HepG2 (cell line): ENCODE results near the gene TRPV2. TPM values are rescaled to one million over a fixed set of nuclear protein-coding genes. Genes with fewer than 3 reads are reported as not detected.

Source experiments
- CSRNP1 ChIP-seq: sonication (generic); formaldehyde crosslinking; IDR thresholded peaks from 2 replicates; pipeline ENCODE4 v1.8.1; 2023; ENCODE audit warnings: mild to moderate bottlenecking, missing genetic modification reagents
- ETV5 ChIP-seq: IDR thresholded peaks from 2 replicates; pipeline ENCODE4 v1.6.1; 2018; ENCODE audit warnings: missing biosample characterization, missing genetic modification reagents, inconsistent platforms, borderline replicate concordance
- FLYWCH1 ChIP-seq: sonication (generic); formaldehyde crosslinking; IDR thresholded peaks from 2 replicates; pipeline ENCODE4 v1.8.1; 2023; ENCODE audit warnings: mild to moderate bottlenecking, missing genetic modification reagents
- HNRNPUL1 ChIP-seq: fragments of 200-400 bp; formaldehyde crosslinking; IDR thresholded peaks from 2 replicates; pipeline ENCODE4 v1.6.1; 2017; ENCODE audit warnings: low read depth, mild to moderate bottlenecking, low read length, moderate library complexity
- HOXA3 ChIP-seq: sonication (generic); formaldehyde crosslinking; IDR thresholded peaks from 2 replicates; pipeline ENCODE4 v1.5.0; 2020; ENCODE audit warnings: missing genetic modification reagents
- JARID2 ChIP-seq: sonication (generic); formaldehyde crosslinking; IDR thresholded peaks from 2 replicates; pipeline ENCODE4 v1.8.1; 2023; ENCODE audit warnings: missing genetic modification reagents, inconsistent platforms; ENCODE audit not compliant: insufficient replicate concordance
- JUNB ChIP-seq: sonication (generic); formaldehyde crosslinking; IDR thresholded peaks from 2 replicates; pipeline ENCODE4 v1.8.0; 2022; ENCODE audit warnings: missing genetic modification reagents, mild to moderate bottlenecking, borderline replicate concordance
- MXD4 ChIP-seq: IDR thresholded peaks from 2 replicates; pipeline ENCODE4 v1.6.1; 2016; ENCODE audit warnings: mild to moderate bottlenecking, missing biosample characterization, missing genetic modification reagents
- MZF1 ChIP-seq: sonication (generic); formaldehyde crosslinking; IDR thresholded peaks from 2 replicates; pipeline ENCODE4 v1.8.1; 2023; ENCODE audit warnings: mild to moderate bottlenecking, missing genetic modification reagents, borderline replicate concordance
- NR2F1 ChIP-seq, 2 experiments: fragments of 450-650 bp in 1 of 2; formaldehyde crosslinking in 1 of 2; IDR thresholded peaks; 2 replicates each; pipeline versions ENCODE4 v1.5.0 to v1.6.1; 2016 to 2020; ENCODE audit warnings: mild to moderate bottlenecking in 1 of 2, missing compliant biosample characterization in 1 of 2, missing genetic modification reagents in 1 of 2, moderate library complexity in 1 of 2
- PITX1 ChIP-seq: sonication (generic); formaldehyde crosslinking; IDR thresholded peaks from 2 replicates; pipeline ENCODE4 v1.5.1; 2020; ENCODE audit warnings: mild to moderate bottlenecking, missing genetic modification reagents
- SIN3A ChIP-seq: IDR thresholded peaks from 2 replicates; pipeline ENCODE4 v1.6.1; 2011; ENCODE audit warnings: low read depth, mild to moderate bottlenecking, control low read depth, low read length, borderline replicate concordance
- THAP9 ChIP-seq: sonication (generic); formaldehyde crosslinking; IDR thresholded peaks from 2 replicates; pipeline ENCODE4; 2020; ENCODE audit warnings: missing genetic modification reagents, mild to moderate bottlenecking, borderline replicate concordance
- ZNF281 ChIP-seq: sonication (generic); formaldehyde crosslinking; IDR thresholded peaks from 2 replicates; pipeline ENCODE4 v1.4.0; 2020; ENCODE audit warnings: missing genetic modification reagents, borderline replicate concordance
- ZNF543 ChIP-seq: sonication (generic); formaldehyde crosslinking; IDR thresholded peaks from 2 replicates; pipeline ENCODE4 v1.4.0; 2020; ENCODE audit warnings: mild to moderate bottlenecking, missing genetic modification reagents
- ZNF589 ChIP-seq: sonication (generic); formaldehyde crosslinking; conservative IDR thresholded peaks from 2 replicates; pipeline ENCODE4 v1.8.0; 2022; ENCODE audit warnings: mild to moderate bottlenecking, moderate library complexity, missing genetic modification reagents
- polyA plus RNA-seq, 8 experiments: library from polyadenylated mRNA; depleted of rRNA in 3 of 8; stranded (reverse) in 7 of 8; unstranded in 1 of 8; fragments of >200 nt; fragmentation: Illumina TruSeq in 4 of 8; extraction: Trizol in 4 of 8; gene quantifications; 2 replicates each; pipeline versions ENCODE4 v1.2.1 to v1.2.3, GENCODE V29; 2011 to 2016; ENCODE audit warnings: low read depth in 4 of 8, missing spikeins in 1 of 8, mixed read lengths in 1 of 8; ENCODE audit not compliant: insufficient read depth in 1 of 8
- total RNA-seq, 5 experiments: library from RNA; depleted of rRNA; stranded (reverse); fragments of >200 nt; fragmentation: Illumina TruSeq; extraction: Trizol; gene quantifications; 2 replicates each; pipeline ENCODE4 v1.2.3, GENCODE V29; 2016; ENCODE audit warnings: low read depth in 1 of 5
- TF ChIP-seq, protein P1 (sequence below): sonication (generic); formaldehyde crosslinking; IDR thresholded peaks from 2 replicates; pipeline ENCODE4 v1.5.0; 2020; ENCODE audit warnings: missing genetic modification reagents
- TF ChIP-seq, protein P2 (sequence below): IDR thresholded peaks from 2 replicates; pipeline ENCODE4 v1.6.1; 2016; ENCODE audit warnings: mild to moderate bottlenecking, missing biosample characterization, missing genetic modification reagents

The TRPV2 gene
- total and polyA plus RNA-seq, 2 of the 13 experiments (the other 11 are each of a cell fraction or from before 2014, with no cell fraction given), result 13.6 to 21.3 TPM

GRCh38 chr17:16435925-16436886 lies 20.8 kb downstream of the TRPV2 start (continued):
- TF ChIP-seq, protein P1, sequence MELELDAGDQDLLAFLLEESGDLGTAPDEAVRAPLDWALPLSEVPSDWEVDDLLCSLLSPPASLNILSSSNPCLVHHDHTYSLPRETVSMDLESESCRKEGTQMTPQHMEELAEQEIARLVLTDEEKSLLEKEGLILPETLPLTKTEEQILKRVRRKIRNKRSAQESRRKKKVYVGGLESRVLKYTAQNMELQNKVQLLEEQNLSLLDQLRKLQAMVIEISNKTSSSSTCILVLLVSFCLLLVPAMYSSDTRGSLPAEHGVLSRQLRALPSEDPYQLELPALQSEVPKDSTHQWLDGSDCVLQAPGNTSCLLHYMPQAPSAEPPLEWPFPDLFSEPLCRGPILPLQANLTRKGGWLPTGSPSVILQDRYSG, result no peak
- TF ChIP-seq HOXA3 (peak; percentile 38; the same call in 1 of the 2 replicates), JARID2 (CRISPR knock-in tag) (no peak), MXD4 (CRISPR knock-in tag) (peak; percentile 12; the same call in 1 of the 2 replicates), SIN3A (0 out of 2 replicates have a peak, but pooled peaks have one; percentile 46), JUNB (CRISPR knock-in tag) (no peak), ZNF589 (CRISPR knock-in tag) (0 out of 2 replicates have a peak, but pooled peaks have one; percentile 39), NR2F1 (CRISPR knock-in tag; IDR thresholded peaks at IDR 0.05) (peak; percentile 53 to 74; a peak in 3 of 4 replicates), MZF1 (CRISPR knock-in tag) (0 out of 2 replicates have a peak, but pooled peaks have one; percentile 63), ZNF281 (CRISPR knock-in tag) (peak; percentile 68; the same call in 1 of the 2 replicates), ETV5 (CRISPR knock-in tag) (0 out of 2 replicates have a peak, but pooled peaks have one; percentile 4), CSRNP1 (CRISPR knock-in tag) (0 out of 2 replicates have a peak, but pooled peaks have one; percentile 23), ZNF543 (CRISPR knock-in tag) (0 out of 2 replicates have a peak, but pooled peaks have one; percentile 34), THAP9 (CRISPR knock-in tag) (no peak), FLYWCH1 (CRISPR knock-in tag) (no peak), HNRNPUL1 (no peak), PITX1 (CRISPR knock-in tag) (peak; percentile 78)
- TF ChIP-seq, protein P2, sequence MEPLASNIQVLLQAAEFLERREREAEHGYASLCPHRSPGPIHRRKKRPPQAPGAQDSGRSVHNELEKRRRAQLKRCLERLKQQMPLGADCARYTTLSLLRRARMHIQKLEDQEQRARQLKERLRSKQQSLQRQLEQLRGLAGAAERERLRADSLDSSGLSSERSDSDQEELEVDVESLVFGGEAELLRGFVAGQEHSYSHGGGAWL (CRISPR knock-in tag), result no peak
